Fibroblast of skin of scalp (primary cell): ENCODE results near the gene MARCKS. TPM values are rescaled to one million over a fixed set of nuclear protein-coding genes. Genes with fewer than 3 reads are reported as not detected.

Source experiments
- DNase-seq: peaks from one replicate; pipeline ENCODE4 v3.0.0-alpha.2; 2013
- polyA plus RNA-seq, 2 experiments: library from polyadenylated mRNA; unstranded; fragments of 120-200 nt; gene quantifications; one replicate each; pipeline ENCODE4 v1.2.1, GENCODE V29; 2013; ENCODE audit not compliant: insufficient read length in 2 of 2

MARCKS gene
- polyA plus RNA-seq (2013, experiment 1 of 2; ENCODE audit: insufficient read length): 304 TPM
- polyA plus RNA-seq (2013, experiment 2 of 2; ENCODE audit: insufficient read length): 338 TPM

- DNase-seq: peak; percentile 95
These were observed at the start of gene MARCKS for GRCh38 chr6:113856625-113857555. Gene MARCKS, plus strand, starts transcription at chr6:113857345. Its CDS starts 401 bp downstream, at chr6:113857746.

GRCh38 chr6:113809826-113810225 is 47.3 kb upstream of the MARCKS start:
- no peak for DNase-seq

- peak; percentile 91 for DNase-seq
These were observed 44.0 kb upstream of the MARCKS start for GRCh38 chr6:113813142-113813541.

- DNase-seq: peak; percentile 11
These were observed 38.6 kb upstream of the MARCKS start for GRCh38 chr6:113818578-113818977.

- DNase-seq: no peak
These were observed 37.8 kb upstream of the MARCKS start for GRCh38 chr6:113819169-113819830.

- DNase-seq: peak; percentile 12
These were observed 36.4 kb upstream of the MARCKS start for GRCh38 chr6:113820761-113821160.

- DNase-seq: no peak
These were observed 35.7 kb upstream of the MARCKS start for GRCh38 chr6:113821445-113821844.

- no peak for DNase-seq
These were observed 33.2 kb upstream of the MARCKS start for GRCh38 chr6:113823916-113824315.

- DNase-seq: peak; percentile 44
These were observed 32.7 kb upstream of the MARCKS start for GRCh38 chr6:113824411-113824810.

- DNase-seq: no peak
These were observed 32.3 kb upstream of the MARCKS start for GRCh38 chr6:113824866-113825265.

GRCh38 chr6:113825781-113826180 is 31.4 kb upstream of the MARCKS start:
- DNase-seq: peak; percentile 91

GRCh38 chr6:113828984-113829695 is 28.0 kb upstream of the MARCKS start:
- DNase-seq: no peak

- DNase-seq: peak; percentile 77
These were observed 27.5 kb upstream of the MARCKS start for GRCh38 chr6:113829696-113830045.

- no peak for DNase-seq
These were observed 27.0 kb upstream of the MARCKS start for GRCh38 chr6:113830140-113830539.

- DNase-seq: peak; percentile 56
These were observed 23.6 kb upstream of the MARCKS start for GRCh38 chr6:113833537-113833936.

GRCh38 chr6:113837170-113837569 is 20.0 kb upstream of the MARCKS start:
- no peak for DNase-seq

GRCh38 chr6:113842165-113842564 is 15.0 kb upstream of the MARCKS start:
- DNase-seq: peak; percentile 67

- DNase-seq: no peak
These were observed 13.6 kb upstream of the MARCKS start for GRCh38 chr6:113843500-113844073.

GRCh38 chr6:113846577-113846976 is 10.6 kb upstream of the MARCKS start:
- no peak for DNase-seq

- peak; percentile 45 for DNase-seq
These were observed 9.7 kb upstream of the MARCKS start for GRCh38 chr6:113847447-113847846.

GRCh38 chr6:113848280-113848679 is 8.9 kb upstream of the MARCKS start:
- no peak for DNase-seq

GRCh38 chr6:113848811-113849210 is 8.3 kb upstream of the MARCKS start:
- no peak for DNase-seq

- no peak for DNase-seq
These were observed 3.9 kb upstream of the MARCKS start for GRCh38 chr6:113853252-113853651.
